C4-2B (cell line): ENCODE data around the gene EPS8L3.

ENCODE experiments used
- H3K27ac ChIP-seq: fragments of 450-650 bp; 2 replicates; pipeline ENCODE4 v1.5.1; 2017
- CTCF ChIP-seq: fragments of 450-650 bp; conservative IDR thresholded peaks from 2 replicates; pipeline ENCODE4 v1.5.1; 2017; ENCODE audit warnings: mild to moderate bottlenecking
- ZFX ChIP-seq: fragments of 450-650 bp; IDR thresholded peaks from 2 replicates; pipeline ENCODE4 v1.6.1; 2017

Gene EPS8L3

GRCh38 chr1:109719337-109719837 is 44.3 kb downstream of the EPS8L3 start:
- no peak overlapping the region for H3K27ac ChIP-seq
- no peak for TF ChIP-seq ZFX
- TF ChIP-seq CTCF, result no peak

DNA sequence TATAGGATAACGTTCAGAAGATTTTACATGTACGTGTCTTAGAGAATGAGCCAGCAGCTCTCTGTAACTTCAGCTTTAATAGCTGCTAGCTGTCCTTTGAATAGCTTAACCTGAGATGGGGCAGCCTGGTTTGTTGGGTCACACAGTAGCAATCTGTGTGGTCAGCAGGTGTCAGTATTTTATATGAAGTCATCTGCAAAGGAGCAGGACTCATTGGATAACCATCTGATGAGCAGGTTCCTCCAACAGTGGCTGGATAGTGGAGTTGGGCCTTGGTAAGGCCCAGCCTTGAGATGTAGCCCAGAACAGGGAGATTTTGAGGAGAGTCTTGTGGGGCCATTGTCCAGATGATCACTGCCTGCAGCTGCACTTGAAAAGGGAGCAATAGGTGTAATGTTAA is 45.2 kb downstream of the EPS8L3 start:
- H3K27ac ChIP-seq, result no peak overlapping the region
- TF ChIP-seq ZFX (no peak), CTCF (no peak; the same call in 1 of the 2 replicates)

- no peak overlapping the region for H3K27ac ChIP-seq
- no peak for TF ChIP-seq ZFX
- no peak for TF ChIP-seq CTCF
Measured at GRCh38 chr1:109717729-109718128, 46.0 kb downstream of the EPS8L3 start.

DNA sequence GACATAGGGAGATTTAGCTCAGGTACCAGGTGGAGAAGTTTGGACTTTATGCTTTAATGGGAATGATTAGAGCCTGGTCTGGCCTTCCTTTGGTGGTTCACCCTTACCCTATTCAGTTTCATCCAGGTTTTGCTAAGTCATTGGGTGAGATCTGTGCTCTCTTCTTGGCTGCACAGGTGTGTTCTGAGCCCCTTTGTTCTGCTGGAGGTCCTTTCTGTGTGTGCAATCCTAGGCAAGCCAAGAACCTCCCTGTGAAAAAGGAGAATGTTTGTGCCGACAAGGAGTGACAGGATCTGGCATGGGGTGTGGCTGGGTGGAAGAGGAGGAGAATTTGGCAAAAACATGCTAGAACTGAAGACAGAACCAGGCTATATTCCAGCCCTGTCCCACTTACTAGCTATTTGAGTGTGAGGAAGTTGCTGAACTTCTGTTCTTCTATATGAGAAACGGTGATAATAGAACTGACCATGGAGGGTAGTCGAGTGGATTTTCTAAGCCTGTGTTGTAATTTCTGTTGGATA is 47.1 kb downstream of the EPS8L3 start:
- H3K27ac ChIP-seq, result no peak overlapping the region
- TF ChIP-seq ZFX (no peak), CTCF (no peak)

GRCh38 chr1:109716121-109716520 is 47.6 kb downstream of the EPS8L3 start:
- no peak for TF ChIP-seq ZFX
- no peak for TF ChIP-seq CTCF
- H3K27ac ChIP-seq, result no peak overlapping the region

GRCh38 chr1:109714661-109715372 is 48.9 kb downstream of the EPS8L3 start:
- H3K27ac ChIP-seq, result no peak overlapping the region
- TF ChIP-seq CTCF (no peak), ZFX (no peak)

DNA sequence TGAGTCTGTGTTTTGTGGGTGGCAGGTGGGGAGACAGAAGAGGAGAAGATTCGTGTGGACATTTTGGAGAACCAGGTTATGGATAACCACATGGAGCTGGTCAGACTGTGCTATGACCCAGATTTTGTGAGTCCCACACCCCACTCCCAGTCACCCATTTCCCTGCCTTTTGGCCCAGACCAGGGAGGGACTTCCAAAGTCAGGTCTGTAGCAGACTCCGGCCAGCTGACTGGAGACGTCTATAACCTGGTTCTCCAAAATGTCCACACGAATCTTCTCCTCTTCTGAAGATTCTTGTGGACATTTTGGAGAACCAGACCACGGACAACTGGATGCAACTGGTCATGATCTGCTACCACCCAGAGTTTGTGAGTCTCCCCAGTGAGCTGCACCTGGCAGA is 50.1 kb downstream of the EPS8L3 start:
- H3K27ac ChIP-seq, result no peak overlapping the region
- TF ChIP-seq CTCF (no peak), ZFX (no peak)
